NCI-H2107 treated with DMSO at 0.1 percent for 48 hours (cell line): ENCODE data around the gene LUC7L2.
"Not testable (repeated sequence)": the region's sequence is repeated elsewhere in the genome, so short reads cannot be mapped to it uniquely, and the experiment has no call there.

Experiments used
- DNase-seq: peaks from one replicate; lab custom pipeline; 2025; ENCODE audit not compliant: unreplicated experiment; lab: John Stamatoyannopoulos, UW

LUC7L2 gene

GRCh38 chr7:139354729-139355128 lies 5.0 kb upstream of the LUC7L2 start:
- DNase-seq: no peak

DNA sequence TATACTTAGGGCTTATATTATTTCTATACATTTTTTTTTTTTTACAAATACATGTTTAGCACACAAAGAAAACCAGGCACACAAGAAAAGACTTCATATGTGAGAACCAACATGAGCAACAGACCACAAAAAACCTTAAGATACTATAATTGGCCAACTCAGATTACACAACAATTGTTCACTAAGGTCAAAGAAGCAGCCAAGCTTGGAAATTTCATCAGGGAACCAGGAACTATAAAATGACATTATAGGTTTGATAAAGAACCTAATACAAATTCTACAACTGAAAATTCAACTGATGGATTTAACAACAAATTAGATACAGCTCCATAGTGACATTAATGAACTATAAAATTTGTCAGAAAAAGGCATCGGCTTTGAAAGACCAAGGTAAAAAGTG lies 4.4 kb upstream of the LUC7L2 start:
- peak; percentile 8 for DNase-seq

GRCh38 chr7:139357729-139358506 lies 1.8 kb upstream of the LUC7L2 start:
- not testable (repeated sequence) for DNase-seq

DNA sequence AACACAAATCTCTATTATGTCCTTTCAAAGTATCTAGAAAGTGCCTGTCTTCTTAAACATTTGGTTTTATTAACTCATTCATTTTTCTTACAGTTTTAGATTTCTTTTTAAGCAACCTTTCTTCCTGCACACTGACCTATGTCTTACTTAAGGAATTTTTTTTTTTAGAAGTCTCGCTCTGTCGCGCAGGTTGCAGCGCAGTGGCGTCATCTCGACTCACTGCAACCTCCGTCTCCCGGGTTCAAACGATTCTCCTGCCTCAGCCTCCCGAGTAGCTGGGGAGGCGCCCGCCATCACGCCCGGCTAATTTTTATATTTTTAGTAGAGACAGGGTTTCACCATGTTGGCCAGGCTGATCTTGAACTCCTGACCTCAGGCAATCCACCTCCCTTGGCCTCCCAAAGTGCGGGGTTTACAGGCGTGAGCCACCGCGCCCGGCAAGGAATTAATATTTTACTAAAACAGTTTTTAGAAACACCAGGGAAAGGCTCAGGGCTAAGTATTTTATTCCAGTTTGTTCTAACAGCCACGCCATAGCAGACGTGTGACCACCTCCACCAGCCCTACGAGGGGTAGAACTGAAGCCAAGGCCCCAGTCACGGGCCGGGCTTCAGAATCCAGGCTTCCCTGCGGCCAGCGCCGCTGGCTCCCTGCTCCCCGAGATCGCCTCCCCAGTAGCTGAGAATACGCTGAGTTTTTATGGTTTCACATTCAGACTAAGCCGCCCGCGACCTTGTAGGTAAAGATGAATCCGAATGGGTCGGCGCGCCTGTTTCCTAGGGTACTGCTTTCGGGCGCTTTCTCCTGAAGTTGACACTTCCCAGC lies 941 bp upstream of the LUC7L2 start:
- peak; percentile 50 for DNase-seq

- peak; percentile 94 for DNase-seq
These were observed 685 bp downstream of the LUC7L2 start for GRCh38 chr7:139360210-139360947.

DNA sequence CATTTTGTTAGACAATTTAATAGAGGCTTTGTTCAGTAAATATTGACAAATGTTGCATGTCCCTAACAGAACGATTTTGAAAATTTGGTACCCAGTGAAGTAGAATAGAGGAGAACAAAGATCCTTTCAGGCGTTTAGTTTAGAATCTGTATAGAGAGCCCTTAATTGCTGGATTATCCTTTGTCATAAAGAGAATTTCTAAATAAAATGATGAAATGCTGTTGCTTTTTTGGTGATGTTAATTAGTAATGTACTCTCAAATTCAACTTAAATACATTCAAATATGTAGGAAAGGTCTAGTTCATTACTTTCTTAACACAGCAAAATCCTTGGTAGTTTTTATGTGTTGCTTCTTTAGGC lies 1.2 kb downstream of the LUC7L2 start:
- DNase-seq: no peak

GRCh38 chr7:139361523-139361922 lies 1.8 kb downstream of the LUC7L2 start:
- DNase-seq: no peak

DNA sequence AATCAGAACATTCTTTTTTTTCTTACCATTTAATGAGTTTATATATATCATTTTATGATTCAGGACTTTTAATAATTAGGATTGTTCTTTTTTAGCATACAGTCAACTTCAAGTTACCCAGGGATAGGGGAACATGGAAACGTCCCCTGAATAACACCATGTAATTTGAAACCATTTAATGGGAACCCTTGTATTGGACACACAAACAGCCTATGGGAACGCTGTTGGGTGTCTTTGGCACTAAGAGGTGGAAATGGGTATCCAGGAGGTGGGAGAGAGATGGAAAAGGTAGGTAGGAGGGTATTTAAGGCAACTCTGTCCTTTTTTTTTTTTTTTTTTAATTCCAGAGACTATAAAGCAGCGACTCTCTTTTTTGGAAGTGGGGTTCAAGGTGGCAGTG lies 2.6 kb downstream of the LUC7L2 start:
- no peak for DNase-seq

DNA sequence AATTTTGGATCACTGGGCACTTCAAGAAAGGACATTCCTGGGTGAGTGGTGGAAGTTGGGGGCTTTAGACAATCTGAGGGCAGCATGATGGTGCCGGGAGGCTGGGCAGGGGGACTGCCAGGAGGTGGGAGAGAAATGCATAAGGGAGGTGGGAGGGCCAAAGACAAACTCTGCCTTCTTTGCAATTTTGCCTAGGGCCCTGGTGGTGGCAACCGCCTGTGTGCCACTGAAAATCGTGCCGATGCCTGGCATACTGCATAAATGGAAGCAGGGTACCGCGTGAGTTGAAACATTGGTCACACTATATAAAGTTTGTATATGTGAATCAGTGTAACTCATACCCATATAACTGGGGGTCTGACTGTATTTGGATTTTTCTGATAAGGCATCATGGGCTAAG lies 3.3 kb downstream of the LUC7L2 start:
- no peak for DNase-seq

- no peak for DNase-seq
These were observed 5.6 kb downstream of the LUC7L2 start for GRCh38 chr7:139365336-139365735.

GRCh38 chr7:139366400-139366799 lies 6.7 kb downstream of the LUC7L2 start:
- DNase-seq: no peak

- no peak for DNase-seq
These were observed 7.9 kb downstream of the LUC7L2 start for GRCh38 chr7:139367438-139368155.

DNA sequence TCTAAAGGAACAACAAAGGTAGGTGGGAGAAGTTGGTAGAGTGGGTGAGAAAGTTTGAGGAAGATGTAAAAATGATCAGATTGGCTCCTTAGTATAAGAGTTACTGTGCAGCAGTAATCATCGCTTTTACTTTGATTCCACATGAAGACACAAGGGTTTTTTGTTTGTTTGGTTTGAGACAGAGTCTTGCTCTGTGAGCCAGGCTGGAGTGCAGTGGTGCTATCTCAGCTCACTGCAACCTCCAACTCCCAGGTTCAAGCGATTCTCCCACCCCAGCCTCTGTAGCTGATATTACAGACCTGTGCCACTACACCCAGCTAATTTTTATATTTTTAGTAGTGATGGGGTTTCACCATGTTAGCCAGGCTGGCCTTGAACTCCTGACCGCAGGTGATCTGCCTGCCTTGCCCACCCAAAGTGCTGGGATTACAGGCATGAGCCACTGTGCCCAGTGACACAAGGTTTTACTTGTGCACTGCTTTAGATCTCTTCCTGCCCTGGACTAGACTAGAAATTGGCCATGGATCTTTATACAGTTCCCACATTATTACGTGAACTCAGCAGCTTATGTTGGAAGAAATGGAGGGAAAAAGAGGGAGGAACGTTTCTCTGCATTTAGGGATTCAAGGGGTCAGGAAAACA lies 10.7 kb downstream of the LUC7L2 start:
- no peak for DNase-seq

- no peak for DNase-seq
These were observed 11.2 kb downstream of the LUC7L2 start for GRCh38 chr7:139370943-139371313.

GRCh38 chr7:139374246-139374645 lies 14.6 kb downstream of the LUC7L2 start:
- no peak for DNase-seq

GRCh38 chr7:139382439-139382838 lies 22.7 kb downstream of the LUC7L2 start:
- DNase-seq: no peak

GRCh38 chr7:139384611-139385010 lies 24.9 kb downstream of the LUC7L2 start:
- DNase-seq: no peak

DNA sequence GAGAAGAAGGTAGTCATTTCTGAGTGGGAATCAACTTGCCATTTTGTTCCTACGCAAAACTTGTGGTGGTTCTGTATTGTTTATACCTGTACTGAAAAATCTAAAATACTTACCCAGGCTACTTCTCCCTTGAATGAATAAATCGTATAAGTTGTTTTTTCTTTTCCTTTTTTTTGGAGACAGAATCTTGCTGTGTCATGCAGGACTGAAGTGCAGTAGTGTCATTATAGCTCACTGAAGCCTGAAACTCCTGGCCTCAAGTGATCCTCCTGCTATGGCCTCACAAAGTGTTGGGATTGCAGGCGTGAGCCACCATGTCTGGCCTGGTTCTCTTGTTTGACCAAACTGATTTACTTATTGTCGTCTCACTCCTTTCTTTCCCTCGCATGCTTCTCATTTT lies 27.9 kb downstream of the LUC7L2 start:
- no peak for DNase-seq

GRCh38 chr7:139389091-139389490 lies 29.4 kb downstream of the LUC7L2 start:
- DNase-seq: no peak

DNA sequence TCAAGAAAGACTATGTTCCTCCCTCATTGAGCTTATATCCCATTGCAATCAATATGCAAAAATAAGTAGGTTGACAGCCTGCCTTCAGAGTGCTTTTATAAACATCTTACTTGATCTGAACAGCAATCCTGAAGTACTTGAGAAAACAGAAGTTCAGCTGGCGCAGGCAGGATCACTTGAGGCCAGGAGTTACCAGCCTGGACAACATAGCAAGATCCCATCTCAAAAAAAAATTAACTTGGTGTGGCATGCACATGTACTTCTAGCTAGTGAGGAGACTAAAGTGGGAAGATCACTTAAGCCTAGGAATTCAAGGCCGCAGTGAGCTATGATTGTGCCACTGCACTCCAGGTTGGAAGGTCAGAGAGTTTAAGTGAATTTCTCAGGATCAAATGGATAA lies 30.1 kb downstream of the LUC7L2 start:
- DNase-seq: no peak
